GM08714 (cell line): ENCODE data around the gene EID2.
A peak's percentile ranks its signal among the peaks of the same experiment; 100 is the strongest.

ENCODE experiments used
- H3K4me3 ChIP-seq: fragments of 200-500 bp; sonication (Bioruptor generic); 2 replicates; pipeline ENCODE4 v1.5.1; 2014; ENCODE audit warnings: mild to moderate bottlenecking, low read length, inconsistent platforms
- ZNF274 ChIP-seq: IDR thresholded peaks from 2 replicates; pipeline ENCODE4 v1.6.1; 2012; ENCODE audit warnings: mild to moderate bottlenecking, low read depth, low read length

Gene EID2, protein sequence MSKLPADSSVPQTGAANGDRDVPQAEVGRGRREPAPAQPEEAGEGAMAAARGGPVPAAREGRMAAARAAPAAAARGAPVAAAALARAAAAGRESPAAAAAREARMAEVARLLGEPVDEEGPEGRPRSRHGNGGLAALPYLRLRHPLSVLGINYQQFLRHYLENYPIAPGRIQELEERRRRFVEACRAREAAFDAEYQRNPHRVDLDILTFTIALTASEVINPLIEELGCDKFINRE

GRCh38 chr19:39539518-39540332, at the start of gene EID2:
TSS of gene EID2 (minus strand) at chr19:39540161. CDS start at chr19:39540079, 82 bp downstream.
- no peak for TF ChIP-seq ZNF274
- peak within 1 kb of the TSS; percentile 92 for H3K4me3 ChIP-seq

- no peak overlapping the region for H3K4me3 ChIP-seq
- no peak for TF ChIP-seq ZNF274
Measured at GRCh38 chr19:39588066-39588465, 48.1 kb upstream of the EID2 start.

GRCh38 chr19:39587496-39587895, 47.5 kb upstream of the EID2 start:
- no peak for TF ChIP-seq ZNF274
- no peak overlapping the region for H3K4me3 ChIP-seq

GRCh38 chr19:39582891-39583625, 43.1 kb upstream of the EID2 start:
- TF ChIP-seq ZNF274 = no peak

DNA sequence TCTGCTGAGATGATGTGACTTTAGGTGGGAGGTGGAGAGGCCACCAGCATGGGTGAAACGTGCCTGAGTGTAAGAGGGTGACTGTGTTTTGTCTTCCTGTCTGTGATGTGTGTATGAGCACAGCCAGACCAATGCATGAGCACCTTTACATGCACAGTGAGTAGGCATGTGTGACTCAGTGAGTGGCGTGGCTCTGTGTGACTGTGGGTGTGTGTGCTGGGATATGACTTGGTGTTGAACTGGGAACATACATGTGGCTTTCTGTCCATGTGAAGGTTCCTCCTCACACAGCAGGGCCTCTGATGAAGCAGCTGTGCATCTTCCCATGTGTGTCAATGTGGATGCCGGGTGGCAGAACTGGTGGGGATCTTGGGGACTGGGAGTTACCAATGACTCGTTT, 42.5 kb upstream of the EID2 start:
- no peak for TF ChIP-seq ZNF274
- no peak overlapping the region for H3K4me3 ChIP-seq

More at GRCh38 chr19:39582891-39583625, 43.1 kb upstream of the EID2 start:
- H3K4me3 ChIP-seq = no peak overlapping the region

GRCh38 chr19:39568604-39569003, 28.6 kb upstream of the EID2 start:
- TF ChIP-seq ZNF274 = no peak
- no peak overlapping the region for H3K4me3 ChIP-seq

DNA sequence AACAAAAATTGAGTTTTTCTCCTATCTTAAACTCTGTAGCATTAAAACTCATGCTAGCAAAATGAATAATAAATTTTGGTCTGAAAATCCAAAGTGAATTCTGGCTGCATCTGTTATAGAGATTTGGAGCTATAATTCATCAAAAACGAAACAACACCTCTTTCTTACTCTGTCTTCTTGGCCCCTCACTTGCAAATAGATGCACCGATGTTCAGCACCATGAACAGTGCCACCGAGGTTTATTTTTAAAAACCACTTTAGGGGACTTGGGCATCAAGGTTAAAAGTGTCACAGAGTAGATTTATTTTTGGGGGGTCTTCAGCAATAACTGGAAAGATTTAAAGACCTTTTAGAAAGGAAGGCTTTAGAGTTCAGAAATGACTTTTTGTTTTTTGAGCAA, 26.1 kb upstream of the EID2 start:
- no peak overlapping the region for H3K4me3 ChIP-seq
- TF ChIP-seq ZNF274 = no peak

DNA sequence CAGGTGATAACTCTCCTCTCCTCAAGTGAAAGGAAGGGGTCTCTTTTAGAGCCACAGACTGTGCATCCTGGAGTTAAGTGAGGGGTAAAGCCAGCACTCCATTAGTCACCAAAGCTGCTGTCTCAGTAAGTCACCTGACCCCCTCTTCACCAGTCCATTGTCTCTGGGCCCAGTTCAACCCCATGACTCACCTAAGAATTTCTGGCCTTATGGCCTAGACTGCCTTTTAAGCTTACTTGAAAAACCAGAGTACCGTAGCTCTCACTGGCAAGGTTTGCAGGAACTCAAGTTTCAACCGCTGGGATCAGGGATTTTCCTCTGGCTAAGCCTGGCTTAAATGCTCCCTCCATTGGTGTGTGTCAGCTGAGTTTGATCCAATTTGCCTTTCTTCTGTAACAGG, 23.4 kb upstream of the EID2 start:
- no peak overlapping the region for H3K4me3 ChIP-seq
- TF ChIP-seq ZNF274 = no peak

DNA sequence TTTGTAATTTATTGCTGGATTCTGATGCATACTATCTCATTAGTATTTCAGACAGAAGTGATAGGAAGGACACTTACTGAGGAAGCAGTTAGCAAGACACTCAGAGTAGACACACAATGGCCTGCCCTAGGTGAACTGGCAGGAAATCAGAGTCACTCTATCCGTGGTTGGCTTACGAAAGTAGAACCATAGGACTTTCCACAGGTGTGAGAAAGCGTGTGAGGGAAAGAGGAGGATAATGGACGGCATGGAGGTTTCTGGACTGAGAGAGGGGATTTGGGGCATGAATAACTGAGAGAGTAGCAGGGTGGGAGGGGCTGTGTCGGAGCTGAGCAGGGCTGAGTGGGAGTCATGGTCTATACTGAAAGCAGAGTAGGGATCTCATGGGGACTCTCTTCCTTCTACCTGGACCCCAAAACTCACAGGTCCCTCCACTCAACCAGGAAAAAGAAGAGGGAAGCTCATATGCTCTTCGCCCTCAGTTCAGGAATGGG, 18.7 kb upstream of the EID2 start:
- peak overlapping the region; percentile 49; the same call in 1 of the 2 replicates for H3K4me3 ChIP-seq
- TF ChIP-seq ZNF274 = no peak

DNA sequence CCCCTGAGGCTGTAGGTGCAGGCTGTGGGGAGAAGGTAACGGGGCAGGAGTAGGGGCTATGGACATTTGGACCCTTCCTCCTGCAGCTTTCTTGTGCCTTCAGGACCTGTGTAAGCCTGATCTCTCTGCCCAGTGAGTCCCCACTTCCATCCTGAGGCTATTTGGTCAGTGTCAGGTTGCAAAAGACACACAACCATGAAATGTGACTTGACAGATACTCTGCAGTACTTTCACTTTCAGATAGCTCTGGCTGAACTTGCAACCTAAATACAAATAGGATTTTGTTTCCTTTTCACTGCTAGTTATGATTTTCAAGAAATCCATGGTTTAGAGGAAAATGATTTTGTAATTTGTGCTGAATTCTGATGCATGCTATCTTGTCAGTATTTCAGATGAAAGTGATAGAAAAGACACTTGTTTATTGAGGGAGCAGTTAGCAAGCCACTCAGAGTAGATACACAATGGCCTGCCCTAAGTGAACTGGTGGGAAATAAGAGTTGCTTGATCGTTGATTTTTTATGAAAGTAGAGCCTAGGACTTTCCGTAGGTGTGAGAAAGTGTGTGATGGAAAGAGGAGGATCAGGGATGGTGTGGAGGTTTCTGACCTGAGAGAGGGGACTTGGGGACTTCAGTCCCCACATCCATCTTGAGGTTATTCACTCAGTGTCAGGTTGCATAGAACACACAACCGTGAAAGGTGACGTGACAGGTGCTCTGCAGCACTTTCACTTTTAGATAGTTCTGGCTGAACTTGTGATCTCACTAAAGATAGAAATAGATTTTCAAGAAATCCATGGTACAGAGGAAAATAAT, 18.1 kb upstream of the EID2 start:
- H3K4me3 ChIP-seq = peak overlapping the region; percentile 49
- no peak for TF ChIP-seq ZNF274

- H3K4me3 ChIP-seq = no peak overlapping the region
- no peak for TF ChIP-seq ZNF274
Measured at GRCh38 chr19:39555883-39556282, 15.9 kb upstream of the EID2 start.

GRCh38 chr19:39554701-39555311, 14.8 kb upstream of the EID2 start:
- no peak for TF ChIP-seq ZNF274
- no peak overlapping the region for H3K4me3 ChIP-seq

GRCh38 chr19:39553082-39553652, 13.2 kb upstream of the EID2 start:
- no peak for TF ChIP-seq ZNF274

More at GRCh38 chr19:39553082-39553652, 13.2 kb upstream of the EID2 start:
- H3K4me3 ChIP-seq = no peak overlapping the region
